CD4-positive, alpha-beta T cell treated with Interleukin-4 for 4 hours (primary cell): Measurements from ENCODE around the gene CTSF.
"Not testable (repeated sequence)": the region's sequence is repeated elsewhere in the genome, so short reads cannot be mapped to it uniquely, and the experiment has no call there.

Source experiments
- DNase-seq: peaks from one replicate; pipeline ENCODE4 v3.0.0-alpha.2; 2020

Gene CTSF

DNA sequence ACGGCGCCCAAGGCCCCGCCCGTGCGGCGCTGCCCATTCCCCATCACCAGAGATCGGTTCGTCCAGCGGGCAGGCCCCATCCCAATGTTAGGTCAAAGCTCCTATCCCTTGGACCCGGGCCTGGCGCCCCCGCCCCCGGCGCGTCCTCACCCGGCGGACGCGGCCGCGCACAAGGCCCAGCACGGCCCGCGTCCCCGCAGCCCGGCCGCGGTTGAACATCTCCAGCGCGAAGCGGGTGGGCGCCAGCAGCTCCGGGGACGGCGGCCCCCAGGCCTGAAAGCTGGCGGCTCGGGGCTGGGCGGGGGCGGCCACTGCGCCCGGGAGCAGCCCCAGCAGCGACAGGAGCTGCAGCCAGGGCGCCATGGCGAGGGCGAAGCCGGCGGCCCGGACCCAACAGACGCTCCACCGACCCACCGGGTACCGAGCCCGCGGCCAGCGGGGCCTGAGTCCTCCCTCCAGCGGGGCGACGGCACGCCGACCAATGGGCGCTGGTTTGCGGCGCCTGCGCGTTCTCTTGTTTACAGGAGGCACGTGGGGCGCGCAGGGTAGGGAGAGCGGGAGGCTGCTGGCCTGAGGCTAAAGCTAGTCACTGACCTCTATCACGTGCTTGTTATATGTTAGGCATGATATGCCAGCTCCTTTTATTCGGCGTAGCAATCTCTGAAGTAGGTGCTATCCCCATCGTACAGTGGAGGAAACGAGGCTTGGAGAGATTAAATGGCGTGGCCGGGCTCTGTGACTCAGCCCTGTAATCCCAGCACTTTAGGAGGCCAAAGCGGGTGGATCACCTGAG is at the start of gene CTSF:
Gene CTSF, minus strand, starts transcription at position 483 of the 793 bp plus-strand sequence. Its CDS starts 120 bp downstream, at position 363.
- peak; percentile 52 for DNase-seq

DNA sequence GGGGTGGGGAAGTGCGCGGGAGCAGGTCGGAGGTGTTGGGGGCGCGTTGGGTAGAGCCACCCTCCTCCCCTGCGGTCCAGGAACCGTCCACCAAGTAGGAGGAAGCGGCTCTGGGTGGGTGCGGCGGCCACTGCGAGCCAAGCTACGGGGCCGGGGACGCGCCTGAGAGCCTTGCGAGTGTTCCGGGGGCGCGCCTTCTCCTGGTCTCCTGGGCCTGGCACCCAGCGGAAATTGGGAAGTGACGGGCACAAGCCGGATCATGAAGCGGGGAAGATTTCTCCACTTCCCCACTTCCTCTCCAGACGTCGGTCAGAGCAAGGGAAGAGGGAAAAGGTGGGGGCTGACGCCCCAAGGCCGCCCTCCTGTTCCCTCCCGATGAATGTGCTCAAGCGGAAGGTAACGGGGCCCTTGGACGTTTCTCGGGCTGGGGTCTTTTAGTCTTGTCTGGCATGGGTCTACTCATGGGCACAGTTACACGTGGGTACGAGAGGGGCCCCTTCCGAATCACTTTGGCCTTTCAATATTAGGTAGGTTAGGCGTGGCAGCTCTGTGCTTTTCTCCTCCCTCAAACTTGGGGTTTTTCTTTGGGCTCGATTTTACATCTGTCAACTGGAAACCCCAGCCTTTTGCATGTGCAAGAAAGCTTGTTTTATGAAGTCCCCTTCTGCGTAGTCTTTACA is 48.9 kb upstream of the CTSF start:
- DNase-seq: peak; percentile 53

DNA sequence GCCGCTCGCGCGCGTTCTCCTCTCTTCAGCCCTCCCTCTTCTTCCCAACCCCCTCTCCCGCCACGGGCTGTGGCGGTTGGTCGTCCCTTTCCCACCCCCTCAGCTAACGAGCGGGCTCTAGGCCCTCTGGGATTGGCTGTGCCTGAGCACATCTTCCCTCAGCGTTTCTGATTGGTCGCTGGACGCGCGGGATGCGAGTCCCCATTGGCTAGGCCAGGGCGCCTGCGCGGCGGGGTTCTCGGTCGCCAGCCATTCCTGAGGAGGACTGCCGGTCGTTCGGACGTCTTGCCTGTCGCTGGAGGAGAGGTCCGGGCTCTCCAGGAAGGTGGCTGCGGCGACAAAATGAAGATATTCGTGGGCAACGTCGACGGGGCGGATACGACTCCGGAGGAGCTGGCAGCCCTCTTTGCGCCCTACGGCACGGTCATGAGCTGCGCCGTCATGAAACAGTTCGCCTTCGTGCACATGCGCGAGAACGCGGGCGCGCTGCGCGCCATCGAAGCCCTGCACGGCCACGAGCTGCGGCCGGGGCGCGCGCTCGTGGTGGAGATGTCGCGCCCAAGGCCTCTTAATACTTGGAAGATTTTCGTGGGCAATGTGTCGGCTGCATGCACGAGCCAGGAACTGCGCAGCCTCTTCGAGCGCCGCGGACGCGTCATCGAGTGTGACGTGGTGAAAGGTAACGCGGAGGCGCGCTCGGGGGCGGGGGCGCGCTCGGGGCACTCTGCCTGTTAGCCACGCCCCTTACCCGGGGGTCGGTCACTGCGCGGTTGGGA is 48.2 kb upstream of the CTSF start, which contains the start of gene RBM14:
Gene RBM14, plus strand, starts transcription at position 252 of the 776 bp plus-strand sequence. Its CDS starts 91 bp downstream, at position 343.
- peak; percentile 99 for DNase-seq

DNA sequence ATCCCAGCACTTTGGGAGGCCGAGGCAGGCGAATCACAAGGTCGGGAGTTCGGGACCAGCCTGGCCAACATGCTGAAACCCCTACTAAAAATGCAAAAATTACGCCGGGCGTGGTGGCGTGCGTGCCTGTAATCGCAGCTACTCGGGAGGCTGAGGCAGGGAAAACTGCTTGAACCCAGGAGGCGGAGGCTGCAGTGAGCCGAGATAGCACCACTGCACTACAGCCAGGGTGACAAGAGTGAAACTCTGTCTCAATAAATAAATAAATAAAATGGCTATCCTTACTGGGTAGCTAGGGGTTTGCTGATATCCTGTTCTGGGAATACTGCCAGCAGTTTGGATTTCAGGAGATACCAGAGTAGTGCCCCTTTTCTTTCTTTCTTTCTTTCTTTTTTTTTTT is 45.7 kb upstream of the CTSF start:
- no peak for DNase-seq

DNA sequence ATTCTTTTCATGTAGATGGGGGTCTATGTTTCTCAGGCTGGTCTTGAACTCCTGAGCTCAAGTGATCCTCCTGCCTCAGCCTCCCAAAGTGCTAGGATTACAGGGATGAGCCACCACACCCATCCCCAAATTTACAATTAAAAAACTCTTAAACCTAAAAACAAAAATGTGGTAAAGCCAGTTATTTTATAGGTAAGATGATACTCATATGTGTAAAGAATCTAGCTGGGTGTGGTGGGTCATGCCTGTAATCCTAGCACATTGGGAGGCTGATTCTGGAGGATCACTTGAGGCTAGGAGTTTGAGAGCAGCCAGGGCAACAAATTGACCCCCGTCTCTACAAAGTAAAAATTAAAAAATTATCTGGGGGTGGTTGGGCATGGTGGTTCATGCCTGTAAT is 44.1 kb upstream of the CTSF start:
- no peak for DNase-seq

DNA sequence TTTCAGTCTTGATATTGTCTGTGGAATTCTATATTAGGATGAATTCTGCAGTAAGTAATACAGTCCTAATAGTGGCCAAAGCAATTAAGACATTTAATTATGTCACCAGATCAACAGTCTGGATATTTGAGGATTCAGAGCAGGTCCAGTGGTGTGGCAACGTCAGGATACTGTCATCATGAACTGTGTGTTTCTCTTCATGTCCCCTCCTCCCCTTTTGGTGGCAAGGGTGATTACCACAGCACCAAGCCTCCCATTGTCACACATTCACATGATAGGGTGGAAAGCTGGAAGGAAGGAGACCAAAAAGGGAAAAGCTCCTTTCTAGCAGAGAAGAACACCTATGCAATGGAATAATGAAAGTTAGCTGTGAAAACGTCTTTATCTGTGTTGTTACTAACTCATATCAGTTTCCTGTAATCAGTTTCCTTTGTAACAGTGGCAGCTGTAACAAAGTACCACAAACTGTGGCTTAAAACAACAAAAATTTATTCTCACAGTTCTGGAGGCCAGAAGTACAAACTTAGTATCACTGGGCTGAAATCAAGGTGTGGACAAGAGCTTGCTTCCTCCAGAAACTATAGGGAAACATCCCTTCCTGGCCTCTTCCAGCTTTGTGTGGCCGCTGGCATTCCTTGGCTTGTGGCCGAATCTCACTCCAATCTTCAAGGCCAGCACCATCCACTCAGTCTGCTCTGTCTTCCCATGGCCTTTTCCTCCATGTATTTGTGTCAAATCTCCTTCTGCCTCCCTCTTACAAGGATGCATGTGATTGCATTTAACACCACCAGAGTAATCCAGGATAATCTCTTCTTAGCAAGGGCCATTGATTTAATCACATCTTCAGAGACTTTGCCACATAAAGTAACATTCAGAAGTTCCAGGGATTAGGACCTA is 41.6 kb upstream of the CTSF start:
- no peak for DNase-seq

DNA sequence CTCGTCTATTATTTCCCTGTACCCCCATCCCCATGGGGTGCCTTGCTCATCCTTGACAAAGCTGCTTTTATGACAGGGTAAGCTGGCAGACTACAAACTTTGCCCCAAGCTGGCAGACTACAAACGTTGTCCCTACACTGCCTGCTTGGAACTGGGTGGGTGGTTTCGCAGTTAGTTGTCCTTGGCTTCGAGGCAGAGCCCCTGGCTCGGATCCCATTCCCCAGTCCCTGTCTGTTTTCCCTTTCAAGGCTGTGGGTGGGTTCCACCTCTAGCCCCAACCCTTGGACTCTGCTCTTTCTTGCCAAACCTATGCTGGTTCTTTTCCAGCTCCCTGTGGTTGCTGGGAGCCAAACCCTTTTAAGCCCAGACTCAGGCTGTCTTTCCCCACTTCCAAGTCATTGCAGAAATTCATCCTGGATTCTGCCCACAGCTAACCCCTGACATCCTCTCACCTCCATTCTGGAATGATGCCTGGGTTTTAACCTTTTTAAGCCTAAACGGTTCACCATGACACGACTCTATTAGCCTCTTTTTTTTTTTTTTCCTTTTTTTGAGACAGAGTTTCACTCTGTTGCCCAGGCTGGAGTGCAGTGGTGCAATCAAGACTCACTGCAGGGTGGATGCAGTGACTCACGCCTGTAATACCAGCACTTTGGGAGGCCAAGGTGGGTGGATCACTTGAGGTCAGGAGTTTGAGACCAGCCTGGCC is 38.9 kb upstream of the CTSF start:
- DNase-seq: no peak

DNA sequence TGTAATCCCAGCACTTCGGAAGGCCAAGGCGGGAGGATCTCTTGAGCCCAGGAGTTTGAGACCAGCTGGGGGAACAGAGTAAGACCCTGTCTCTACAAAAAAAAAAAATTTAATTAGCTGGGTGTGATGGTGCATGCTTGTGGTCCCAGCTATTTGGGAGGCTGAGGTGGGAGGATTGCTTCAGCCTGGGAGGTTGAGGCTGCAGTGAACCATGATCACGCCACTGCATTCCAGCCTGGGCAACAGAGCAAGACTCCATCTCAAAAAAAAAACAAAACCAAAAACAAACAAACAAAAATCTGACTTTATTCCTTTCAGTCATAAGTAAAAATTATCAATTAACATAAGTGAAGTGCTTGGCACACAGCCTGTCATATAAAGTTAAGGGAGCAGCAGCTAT is 38.2 kb upstream of the CTSF start:
- DNase-seq: not testable (repeated sequence)

DNA sequence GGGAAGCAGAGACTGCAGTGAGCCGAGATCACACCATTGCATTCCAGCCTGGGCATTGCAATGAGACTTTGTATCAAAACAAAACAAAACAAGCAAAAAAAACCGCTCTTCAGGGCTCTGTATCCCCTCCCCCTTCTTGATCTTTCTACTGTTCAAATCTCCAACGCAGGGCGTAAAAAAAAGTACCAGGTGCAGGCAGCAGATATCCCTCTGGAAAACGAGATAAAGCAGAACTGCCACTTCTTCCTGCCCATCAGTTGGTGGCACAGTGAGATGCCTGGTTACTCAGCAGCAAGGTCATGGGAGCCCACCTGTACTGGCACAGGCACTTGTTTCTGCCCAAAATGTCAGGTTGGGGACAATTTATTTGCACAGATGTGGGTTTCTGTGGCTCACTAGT is 35.7 kb upstream of the CTSF start:
- no peak for DNase-seq

DNA sequence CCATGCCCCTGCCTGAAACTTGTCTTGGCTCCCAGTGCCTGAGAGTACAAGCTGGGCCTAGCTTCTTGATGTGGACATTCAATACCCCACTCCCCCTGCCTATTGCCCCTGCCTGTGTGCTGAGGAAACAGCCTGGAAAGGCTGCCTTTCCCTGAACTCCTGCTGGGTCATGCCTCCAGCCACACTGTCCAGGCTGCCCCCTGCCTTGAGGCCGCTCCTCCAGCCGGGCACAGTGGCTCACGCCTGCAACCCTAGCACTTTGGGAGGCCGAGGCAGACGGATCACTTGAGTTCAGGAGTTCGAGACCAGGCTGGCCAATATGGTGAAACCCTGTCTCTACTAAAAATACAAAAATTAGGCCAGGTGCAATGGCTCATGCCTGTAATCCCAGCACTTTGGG is 34.7 kb upstream of the CTSF start:
- DNase-seq: no peak

DNA sequence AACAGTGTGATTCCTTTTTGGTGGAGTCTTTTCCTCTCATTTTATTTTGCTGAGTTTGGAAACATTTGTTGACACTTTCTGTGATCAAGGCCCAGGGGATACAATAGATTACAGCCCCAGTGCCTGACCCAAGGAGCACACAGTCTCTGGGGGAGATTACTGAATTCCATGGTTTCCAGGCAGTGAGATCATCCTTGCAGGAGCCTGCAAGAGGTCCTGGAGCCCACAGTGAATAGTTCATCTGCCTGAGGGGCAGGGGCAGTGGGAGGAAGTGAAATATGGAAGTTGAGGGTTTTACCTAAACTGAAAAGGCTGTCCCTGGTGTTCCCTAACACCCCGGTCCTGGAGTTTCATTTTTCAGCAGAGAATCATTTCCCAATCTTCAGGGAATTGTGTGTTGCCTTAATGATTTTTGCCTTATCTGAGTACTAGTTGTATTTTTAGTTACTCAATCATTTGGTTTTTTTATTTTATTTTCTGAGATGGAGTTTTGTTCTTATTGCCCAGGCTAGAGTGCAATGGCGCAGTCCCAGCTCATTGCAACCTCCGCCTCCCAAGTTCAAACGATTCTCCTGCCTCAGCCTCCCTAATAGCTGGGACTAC is 32.3 kb upstream of the CTSF start:
- DNase-seq: no peak

DNA sequence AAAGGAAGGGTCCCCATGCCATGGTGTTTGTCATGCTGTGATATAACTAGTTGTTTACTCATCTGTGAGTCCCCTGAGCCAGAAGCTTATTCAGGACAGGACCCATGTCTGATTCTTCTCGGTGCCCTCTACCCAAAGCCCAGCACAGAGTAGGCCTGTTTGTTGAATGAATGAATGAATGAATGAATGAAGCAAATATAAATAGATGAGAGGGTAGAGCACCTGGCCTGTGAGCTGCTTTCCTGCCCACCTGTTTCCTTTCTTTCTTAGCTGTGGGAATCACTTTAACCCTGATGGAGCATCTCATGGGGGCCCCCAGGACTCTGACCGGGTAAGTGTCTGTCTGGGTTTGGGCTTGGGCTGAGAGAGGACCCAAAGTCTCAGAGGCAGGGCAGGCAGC is 31.8 kb upstream of the CTSF start:
- DNase-seq: no peak

DNA sequence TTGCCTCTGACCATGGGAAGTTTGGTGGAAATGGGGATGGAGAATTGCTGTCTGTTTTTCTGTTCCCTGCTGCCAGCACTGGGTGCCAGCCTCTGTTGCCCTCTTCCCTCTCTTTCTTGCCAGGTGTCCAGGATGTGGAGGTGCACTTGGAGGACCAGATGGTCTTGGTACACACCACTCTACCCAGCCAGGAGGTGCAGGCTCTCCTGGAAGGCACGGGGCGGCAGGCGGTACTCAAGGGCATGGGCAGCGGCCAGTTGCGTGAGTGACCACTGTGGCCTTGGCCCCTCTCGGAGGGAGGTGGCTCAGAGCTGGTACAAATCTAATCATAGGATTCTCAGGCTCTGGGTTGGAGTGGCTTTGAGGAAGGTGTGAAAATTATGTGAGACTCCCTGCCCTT is 30.6 kb upstream of the CTSF start:
- DNase-seq: no peak

DNA sequence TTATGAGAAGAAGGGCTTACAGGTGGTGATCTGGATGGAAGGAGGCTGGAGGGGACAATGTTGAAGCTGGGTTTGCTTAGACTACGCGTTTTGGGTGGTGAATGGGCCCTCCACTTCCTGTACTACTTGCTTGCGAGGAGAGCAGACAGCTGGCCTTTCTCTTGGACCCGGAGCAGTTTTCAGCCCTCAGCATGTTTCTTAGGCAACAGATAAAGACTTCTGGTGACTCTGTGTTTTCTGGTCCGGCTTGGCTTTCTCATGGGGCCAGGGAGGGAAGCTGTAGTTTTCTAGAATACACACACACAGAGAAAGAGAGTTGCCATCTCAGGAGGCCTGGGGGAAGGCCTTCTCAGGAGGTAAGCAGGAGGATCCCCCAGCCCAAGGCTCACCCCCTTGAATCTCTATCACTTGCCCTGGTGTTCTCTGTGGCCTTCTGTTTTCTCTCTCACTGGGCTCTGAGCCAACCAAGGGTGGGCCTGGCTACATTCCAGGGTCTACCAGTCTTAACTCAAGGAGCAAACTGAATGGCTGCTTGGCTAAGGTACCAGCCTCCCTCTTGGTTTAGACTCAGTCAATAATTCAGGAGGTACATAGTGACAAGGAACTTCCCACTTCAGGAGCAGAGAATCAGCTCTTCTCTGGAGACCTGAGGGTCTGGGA is 27.0 kb upstream of the CTSF start:
- DNase-seq: no peak

DNA sequence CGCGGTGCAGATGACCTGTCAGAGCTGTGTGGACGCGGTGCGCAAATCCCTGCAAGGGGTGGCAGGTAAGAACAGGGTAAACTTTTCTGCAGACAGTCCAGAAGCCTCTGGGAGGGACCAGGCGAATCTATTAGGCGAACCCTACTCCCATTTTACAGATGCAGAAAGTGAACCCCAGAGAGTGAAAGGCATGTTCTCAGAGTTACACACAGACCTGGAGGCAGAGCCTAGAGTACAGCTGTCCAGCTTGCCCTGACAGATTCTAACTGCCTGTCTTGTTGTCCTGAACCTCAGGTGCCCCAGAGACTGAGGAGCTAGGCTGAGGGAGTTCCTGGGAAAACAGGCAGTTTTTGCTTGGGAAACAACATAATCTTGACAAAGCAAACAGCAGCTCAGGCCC is 25.2 kb upstream of the CTSF start:
- DNase-seq: no peak

DNA sequence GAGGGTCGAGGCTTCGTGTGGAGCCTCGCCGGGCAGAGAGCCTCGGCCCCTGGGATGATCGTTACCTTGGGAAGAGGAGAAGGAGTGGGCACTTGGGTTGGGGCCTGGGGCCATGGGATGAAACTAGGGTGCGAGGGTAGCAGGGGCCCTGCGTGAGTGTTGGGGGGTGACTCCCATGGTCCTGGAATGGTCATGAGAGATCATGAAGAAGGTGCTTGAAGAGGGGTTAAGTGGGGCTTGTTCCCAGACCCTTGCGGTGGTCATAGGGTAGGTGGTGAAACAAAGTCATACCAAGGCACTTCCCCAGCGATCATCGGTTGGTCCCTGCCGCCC is 24.9 kb upstream of the CTSF start:
- no peak for DNase-seq

DNA sequence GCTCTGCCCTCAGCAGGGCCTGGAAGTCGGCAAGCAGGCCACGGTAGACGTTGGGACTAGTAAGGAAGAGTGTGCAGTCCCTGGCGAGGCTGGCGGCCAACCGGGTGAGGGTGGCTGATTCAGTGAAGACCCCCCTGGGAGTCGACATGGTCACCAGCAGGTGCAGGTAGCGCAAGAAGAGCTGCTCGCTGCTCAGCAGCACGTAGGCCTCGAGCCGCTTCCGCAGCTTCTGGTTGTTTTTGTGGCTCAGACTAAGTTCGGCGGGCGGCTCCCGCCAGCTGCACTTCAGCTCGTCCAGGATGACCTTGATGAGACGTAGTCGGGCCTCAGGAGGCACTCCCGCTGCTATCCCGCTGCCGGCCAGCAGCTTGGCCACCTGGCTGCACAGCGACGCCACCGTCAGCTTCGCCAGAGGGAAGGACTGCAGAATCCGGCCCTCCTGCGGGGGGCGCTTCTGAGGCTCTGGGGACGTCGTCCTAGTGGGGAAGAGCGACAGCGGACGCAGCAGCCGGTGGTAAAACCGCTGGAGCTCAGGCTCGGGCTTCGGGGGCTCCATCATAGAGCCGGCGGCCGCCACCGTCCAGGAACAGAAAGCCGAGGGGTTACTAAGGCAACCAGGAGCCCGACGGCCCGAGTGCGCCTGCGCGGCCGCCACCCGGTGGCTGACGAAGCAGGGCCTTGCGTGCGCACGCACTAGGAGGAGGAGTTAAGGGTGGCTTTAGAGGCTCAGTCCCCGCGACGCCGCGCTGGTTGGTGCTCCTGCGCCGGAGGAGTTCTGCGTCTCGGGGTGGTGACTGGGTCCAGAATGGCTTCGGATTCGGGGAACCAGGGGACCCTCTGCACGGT is 24.3 kb upstream of the CTSF start, which contains the start of the genes CCDC87 and CCS:
Gene CCDC87, minus strand, starts transcription at position 607 of the 846 bp plus-strand sequence. Its CDS starts 48 bp downstream, at position 559.
Gene CCS, plus strand, starts transcription at position 729 of the 846 bp plus-strand sequence. Its CDS starts 77 bp downstream, at position 806.
- peak; percentile 97 for DNase-seq

DNA sequence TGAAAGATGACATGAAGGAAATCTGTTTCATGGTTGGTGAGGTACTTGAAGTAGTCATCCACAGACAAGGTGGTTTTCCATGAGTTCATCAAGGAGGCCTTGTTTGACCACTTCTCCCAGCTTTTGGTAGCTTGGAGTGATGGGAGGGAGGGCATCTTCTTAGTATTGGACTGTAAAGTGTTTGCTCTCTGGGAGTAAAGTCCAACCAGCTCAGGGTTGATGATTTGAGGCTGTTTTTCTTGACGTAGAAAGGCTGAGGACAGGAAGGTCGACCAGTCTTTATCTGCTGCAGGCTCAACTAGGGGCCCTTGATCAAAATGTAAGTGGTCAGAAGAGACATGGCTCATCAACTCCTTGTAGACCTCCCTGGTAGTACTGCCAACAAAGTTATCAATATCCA is 22.8 kb upstream of the CTSF start:
- DNase-seq: no peak

DNA sequence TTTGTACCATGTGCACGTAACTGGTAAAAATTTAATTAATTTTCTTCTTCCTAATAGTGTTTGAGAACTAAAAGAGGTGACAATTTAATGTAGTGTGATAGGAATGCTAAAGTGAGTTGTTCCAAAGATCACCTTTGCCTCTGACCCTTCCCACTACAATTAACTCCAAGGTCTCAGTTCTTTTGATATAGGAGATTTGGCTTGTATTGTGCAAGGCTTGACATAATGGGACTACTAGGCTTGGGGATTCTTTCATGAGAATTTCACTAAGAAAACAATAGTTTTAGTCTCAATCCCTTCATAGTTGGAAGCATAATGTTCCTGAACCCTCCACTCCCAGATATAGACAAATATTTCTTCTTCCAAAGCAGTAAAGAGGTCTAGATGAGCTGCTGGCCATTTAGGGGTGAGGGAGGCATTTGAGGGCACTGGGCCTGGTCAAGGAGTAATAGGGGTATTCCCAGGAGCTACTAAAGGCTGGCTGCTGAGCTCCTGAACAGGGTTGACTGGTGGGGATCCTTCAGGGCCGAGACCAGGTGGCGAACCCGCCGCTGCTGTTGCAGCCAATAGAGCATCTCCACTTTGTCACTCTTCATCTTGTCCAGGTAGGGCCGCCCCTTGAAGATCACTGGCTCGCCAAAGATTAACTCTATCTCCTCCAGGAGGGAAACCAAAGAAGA is 21.7 kb upstream of the CTSF start:
- DNase-seq: no peak
